ENCODE results near the gene NOP53.

- TF ChIP-seq, protein P1, sequence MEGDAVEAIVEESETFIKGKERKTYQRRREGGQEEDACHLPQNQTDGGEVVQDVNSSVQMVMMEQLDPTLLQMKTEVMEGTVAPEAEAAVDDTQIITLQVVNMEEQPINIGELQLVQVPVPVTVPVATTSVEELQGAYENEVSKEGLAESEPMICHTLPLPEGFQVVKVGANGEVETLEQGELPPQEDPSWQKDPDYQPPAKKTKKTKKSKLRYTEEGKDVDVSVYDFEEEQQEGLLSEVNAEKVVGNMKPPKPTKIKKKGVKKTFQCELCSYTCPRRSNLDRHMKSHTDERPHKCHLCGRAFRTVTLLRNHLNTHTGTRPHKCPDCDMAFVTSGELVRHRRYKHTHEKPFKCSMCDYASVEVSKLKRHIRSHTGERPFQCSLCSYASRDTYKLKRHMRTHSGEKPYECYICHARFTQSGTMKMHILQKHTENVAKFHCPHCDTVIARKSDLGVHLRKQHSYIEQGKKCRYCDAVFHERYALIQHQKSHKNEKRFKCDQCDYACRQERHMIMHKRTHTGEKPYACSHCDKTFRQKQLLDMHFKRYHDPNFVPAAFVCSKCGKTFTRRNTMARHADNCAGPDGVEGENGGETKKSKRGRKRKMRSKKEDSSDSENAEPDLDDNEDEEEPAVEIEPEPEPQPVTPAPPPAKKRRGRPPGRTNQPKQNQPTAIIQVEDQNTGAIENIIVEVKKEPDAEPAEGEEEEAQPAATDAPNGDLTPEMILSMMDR (conservative IDR thresholded peaks at IDR 0.05; ENCODE audit: low read depth in 2 of 2) = no peak
- no peak for TF ChIP-seq EZH2phosphoT487 (IDR thresholded peaks at IDR 0.05; ENCODE audit: unreplicated experiment)
Observed at GRCh38 chr19:47758443-47758804, 13.1 kb downstream of the NOP53 start.
